Measurements from ENCODE around the gene SF1. TPM values are rescaled to one million over a fixed set of nuclear protein-coding genes. Genes with fewer than 3 reads are reported as not detected.

Gene SF1
- total RNA-seq, 1 donor from 2014 or later, result 269 TPM

DNA sequence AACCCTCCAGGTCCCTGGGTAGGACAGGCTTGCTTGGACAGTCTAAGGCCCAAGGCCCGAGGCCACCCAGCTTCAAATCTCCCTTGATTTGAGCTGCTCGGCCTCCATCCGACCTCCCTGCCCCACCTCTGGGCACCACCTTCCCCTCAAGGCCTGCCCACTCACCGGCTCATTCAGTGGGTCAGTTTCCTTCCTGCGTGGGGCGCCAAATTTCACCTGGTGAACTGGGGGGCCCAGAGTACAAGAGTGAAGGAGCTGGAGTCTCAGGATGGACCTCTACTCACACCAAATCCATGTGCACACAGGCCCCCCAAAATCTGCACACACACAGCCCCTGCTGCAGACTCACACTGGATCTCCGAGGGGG is 20.9 kb upstream of the SF1 start:
- H3K27ac ChIP-seq, result no peak overlapping the region

DNA sequence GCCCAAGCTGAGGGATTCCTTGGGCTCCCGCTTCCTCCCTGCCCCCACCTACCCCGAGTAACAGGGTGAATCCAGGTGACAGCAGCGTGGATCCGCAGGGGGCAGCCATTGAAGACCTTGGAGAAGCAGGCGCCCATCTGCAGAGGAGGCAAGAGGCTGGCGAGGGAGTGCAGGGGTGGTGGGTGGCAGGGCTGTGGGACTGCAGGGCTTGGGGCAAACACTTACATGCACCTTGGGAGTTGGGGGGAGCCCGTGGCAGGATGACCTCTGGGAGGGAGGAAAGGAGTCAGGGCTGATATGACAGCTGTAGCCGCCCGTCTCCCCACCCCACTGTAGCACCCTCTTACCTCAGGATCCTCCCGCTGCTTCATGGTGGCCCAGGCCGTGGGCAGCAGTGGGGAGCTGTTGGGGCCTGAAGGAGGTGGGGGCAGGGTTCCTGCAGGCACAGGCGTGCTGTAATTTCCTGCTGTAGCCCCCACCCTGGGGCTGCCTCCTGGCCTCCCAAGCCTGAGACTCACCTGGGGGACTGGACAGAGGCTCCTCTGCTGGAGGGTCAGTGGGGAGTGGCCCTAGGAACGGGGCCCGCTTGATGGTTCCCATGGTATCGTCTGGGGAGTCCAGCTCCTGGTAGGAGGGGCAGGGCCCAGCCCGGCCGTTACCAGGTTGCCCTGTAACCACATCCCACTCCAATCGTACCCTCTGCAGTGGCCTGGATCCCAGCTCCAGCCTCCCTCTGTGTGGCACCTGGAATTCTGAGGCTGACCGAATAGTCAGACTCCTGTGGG is 18.6 kb upstream of the SF1 start:
- Histone ChIP-seq H3K4me1 (peaks cover 13% of the 10 kb centered on the region), H3K36me3 (peaks cover 20% of the 10 kb centered on the region), H3K9me3 (no peaks in the 10 kb centered on the region), H3K27me3 (ENCODE audit: low read depth) (no peaks in the 10 kb centered on the region), H3K4me3 (no peak overlapping the region), H3K27ac (no peak overlapping the region)
- intact Hi-C loops (cut with DNase I), result no loop called here
- peak; percentile 34 for DNase-seq
- ATAC-seq, result no peak
- TF ChIP-seq, protein P1, sequence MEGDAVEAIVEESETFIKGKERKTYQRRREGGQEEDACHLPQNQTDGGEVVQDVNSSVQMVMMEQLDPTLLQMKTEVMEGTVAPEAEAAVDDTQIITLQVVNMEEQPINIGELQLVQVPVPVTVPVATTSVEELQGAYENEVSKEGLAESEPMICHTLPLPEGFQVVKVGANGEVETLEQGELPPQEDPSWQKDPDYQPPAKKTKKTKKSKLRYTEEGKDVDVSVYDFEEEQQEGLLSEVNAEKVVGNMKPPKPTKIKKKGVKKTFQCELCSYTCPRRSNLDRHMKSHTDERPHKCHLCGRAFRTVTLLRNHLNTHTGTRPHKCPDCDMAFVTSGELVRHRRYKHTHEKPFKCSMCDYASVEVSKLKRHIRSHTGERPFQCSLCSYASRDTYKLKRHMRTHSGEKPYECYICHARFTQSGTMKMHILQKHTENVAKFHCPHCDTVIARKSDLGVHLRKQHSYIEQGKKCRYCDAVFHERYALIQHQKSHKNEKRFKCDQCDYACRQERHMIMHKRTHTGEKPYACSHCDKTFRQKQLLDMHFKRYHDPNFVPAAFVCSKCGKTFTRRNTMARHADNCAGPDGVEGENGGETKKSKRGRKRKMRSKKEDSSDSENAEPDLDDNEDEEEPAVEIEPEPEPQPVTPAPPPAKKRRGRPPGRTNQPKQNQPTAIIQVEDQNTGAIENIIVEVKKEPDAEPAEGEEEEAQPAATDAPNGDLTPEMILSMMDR (IDR thresholded peaks at IDR 0.05), result no peak

More for the DNA sequence above, 20.9 kb upstream of the SF1 start:
- Histone ChIP-seq H3K4me3 (no peak overlapping the region), H3K9me3 (no peaks in the 10 kb centered on the region), H3K4me1 (peaks cover 29% of the 10 kb centered on the region), H3K27me3 (ENCODE audit: low read depth) (no peaks in the 10 kb centered on the region), H3K36me3 (peaks cover 15% of the 10 kb centered on the region)
- ATAC-seq (no peak), DNase-seq (no peak)
- intact Hi-C loops (cut with DNase I), result no loop called here
- TF ChIP-seq, protein P1 (IDR thresholded peaks at IDR 0.05), result no peak

DNA sequence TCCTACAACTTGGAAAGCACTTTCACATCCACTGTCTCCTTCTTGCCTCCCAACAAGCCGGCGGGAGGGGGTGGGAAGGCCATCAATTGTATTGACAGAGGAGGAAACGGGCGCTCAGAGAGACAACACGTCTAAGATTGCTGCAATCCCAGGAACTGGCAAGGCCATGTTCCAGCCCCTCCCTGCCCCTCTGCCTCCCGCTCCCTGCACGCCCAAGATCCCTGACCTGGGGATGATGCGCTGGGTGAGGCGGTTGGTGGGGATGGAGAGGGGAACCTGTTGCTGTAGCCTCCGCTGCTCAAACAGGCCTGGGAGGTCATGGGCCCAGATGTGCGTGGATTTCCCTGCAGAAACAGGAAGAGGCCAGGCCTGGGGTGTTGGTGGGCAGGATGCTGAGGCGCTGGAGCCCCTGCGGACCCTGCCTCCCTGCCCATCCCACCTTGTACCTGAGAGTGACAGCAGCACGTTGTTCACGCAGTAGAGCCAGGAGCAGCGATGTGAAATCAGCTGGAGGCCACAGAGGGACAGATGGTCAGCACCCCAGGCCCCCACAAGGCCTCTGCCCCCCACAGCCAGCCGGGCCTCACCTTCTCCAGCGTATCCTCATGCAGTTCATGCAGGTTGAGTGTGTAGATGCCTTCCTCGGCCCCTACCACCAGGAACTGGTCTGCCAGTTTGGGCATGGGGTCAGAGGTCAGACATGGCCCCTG is 17.9 kb upstream of the SF1 start:
- H3K27ac ChIP-seq, result no peak overlapping the region
- ATAC-seq (no peak), DNase-seq (peak; percentile 29)
- TF ChIP-seq, protein P1 (IDR thresholded peaks at IDR 0.05), result no peak
- H3K4me1 ChIP-seq, result peaks cover 7% of the 10 kb centered on the region
- H3K27me3 ChIP-seq (ENCODE audit: low read depth), result no peaks in the 10 kb centered on the region
- no peak overlapping the region for H3K4me3 ChIP-seq
- H3K36me3 ChIP-seq, result peaks cover 20% of the 10 kb centered on the region
- intact Hi-C loops (cut with DNase I), result no loop called here
- no peaks in the 10 kb centered on the region for H3K9me3 ChIP-seq

DNA sequence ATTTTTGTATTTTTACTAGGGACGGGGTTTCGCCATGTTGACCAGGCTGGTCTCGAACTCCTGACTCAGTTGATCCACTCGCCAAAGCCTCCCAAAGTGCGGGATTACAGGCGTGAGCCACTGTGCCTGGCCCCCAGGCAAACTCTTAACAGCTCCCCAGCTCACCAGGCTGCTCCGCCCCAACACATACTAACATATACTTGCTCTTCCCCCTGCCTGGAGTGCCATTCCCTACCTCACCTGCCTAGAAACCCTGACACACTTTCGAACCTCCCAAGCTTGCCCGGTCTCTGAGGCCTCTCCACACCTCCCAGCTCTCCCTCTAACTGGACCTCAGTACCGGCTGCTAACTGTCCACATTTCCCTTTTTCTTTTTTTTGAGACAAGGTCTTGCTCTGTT is 16.2 kb upstream of the SF1 start:
- intact Hi-C loops (cut with DNase I), result no loop called here
- H3K27me3 ChIP-seq (ENCODE audit: low read depth), result no peaks in the 10 kb centered on the region
- H3K27ac ChIP-seq, result no peak overlapping the region
- H3K4me3 ChIP-seq, result no peak overlapping the region
- no peak for ATAC-seq
- H3K9me3 ChIP-seq, result no peaks in the 10 kb centered on the region
- peak; percentile 21 for DNase-seq
- TF ChIP-seq, protein P1 (IDR thresholded peaks at IDR 0.05), result no peak
- no peaks in the 10 kb centered on the region for H3K4me1 ChIP-seq
- peaks cover 37% of the 10 kb centered on the region for H3K36me3 ChIP-seq

DNA sequence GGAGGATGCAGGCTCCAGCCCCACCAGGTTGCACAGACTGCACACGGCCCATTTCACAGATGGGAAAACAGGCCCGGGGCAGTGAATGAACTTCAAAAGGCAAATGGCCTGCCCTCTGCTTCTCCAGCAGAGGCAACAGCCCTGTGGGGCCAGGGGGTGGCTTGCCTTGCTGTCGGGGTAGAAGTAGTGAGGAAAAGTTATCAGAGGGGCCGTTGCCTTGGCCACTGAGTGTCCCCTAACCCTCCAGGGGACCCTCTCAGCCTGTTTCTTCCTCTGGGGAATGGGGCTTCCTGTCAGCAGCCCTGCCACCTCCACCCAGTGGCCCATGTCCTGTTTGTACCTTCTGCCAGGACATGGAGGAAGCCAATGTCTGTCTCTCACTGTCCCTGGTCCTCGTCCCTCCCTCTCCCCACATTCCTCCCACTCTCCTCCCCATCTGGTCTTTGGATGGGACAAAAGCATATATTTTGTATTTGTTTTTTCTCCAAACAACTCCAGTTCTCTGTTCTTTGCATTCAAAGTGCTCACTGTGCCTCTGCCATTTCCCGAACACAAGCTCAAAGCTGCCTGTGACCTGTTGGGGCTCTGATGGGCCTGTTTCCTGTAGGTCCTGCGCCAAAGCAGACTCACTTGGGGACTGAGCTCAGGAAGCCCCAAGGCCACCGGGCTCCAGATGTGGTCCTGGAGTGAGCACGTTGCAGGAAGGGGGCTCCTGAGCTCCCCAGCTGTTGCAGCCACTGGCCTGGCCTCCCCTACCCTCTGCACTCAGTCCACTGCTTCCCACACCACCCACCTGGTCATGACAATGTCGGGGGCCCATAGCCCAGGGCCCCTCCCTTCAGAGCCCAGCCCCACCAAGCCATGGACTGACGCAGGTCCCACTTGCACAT is 15.2 kb upstream of the SF1 start:
- DNase-seq (peak; percentile 38), ATAC-seq (no peak)
- H3K9me3 ChIP-seq, result no peaks in the 10 kb centered on the region
- peaks cover 46% of the 10 kb centered on the region for H3K36me3 ChIP-seq
- H3K4me1 ChIP-seq, result no peaks in the 10 kb centered on the region
- H3K4me3 ChIP-seq, result no peak overlapping the region
- TF ChIP-seq, protein P1 (IDR thresholded peaks at IDR 0.05), result no peak
- intact Hi-C loops (cut with DNase I), result no loop called here
- H3K27ac ChIP-seq, result no peak overlapping the region
- H3K27me3 ChIP-seq (ENCODE audit: low read depth), result no peaks in the 10 kb centered on the region
